Panc1 (cell line): Measurements from ENCODE around the gene SP6. TPM values are rescaled to one million over a fixed set of nuclear protein-coding genes. Genes with fewer than 3 reads are reported as not detected.

Experiments
- ATAC-seq: fragments of 200-7000 bp; cut with Tn5 transposase; 2 replicates; pipeline ENCODE4 v1.9.1; 2020; ENCODE audit warnings: mild to moderate bottlenecking, moderate library complexity
- BruUV-seq: library from RNA; stranded (reverse); fragments of 400-500 nt; replicated peaks from 2 replicates; lab custom pipeline; 2021; lab: Mats Ljungman, UMichigan
- CTCF ChIA-PET: fragments of 300-600 bp; sonication (Branson Sonifier 250); formaldehyde crosslinking; loops from one replicate; lab custom pipeline; 2022; ENCODE audit warnings: antibody characterized with exemption; lab: Charles Lee
- POLR2A ChIA-PET: fragments of 300-600 bp; sonication (Branson Sonifier 250); formaldehyde crosslinking; loops from one replicate; lab custom pipeline; 2022; ENCODE audit warnings: antibody characterized with exemption; lab: Charles Lee
- DNase-seq: peaks from one replicate; pipeline ENCODE4 v3.0.0-alpha.2; 2010; ENCODE audit warnings: low read depth, low spot score
- H3K27ac ChIP-seq: 2 replicates; pipeline ENCODE4 v1.5.1; 2011; ENCODE audit warnings: mild to moderate bottlenecking, low read length, inconsistent platforms
- H3K27me3 ChIP-seq: fragments of 200-500 bp; sonication (Bioruptor generic); 2 replicates; pipeline ENCODE4 v1.6.0; 2014; ENCODE audit warnings: low read length, inconsistent platforms; ENCODE audit not compliant: control insufficient read depth, insufficient read depth
- H3K36me3 ChIP-seq: fragments of 200-500 bp; sonication (Bioruptor generic); 2 replicates; pipeline ENCODE4 v1.5.1; 2014; ENCODE audit warnings: inconsistent platforms, mild to moderate bottlenecking, low read length, moderate library complexity; ENCODE audit not compliant: control insufficient read depth, insufficient read depth
- H3K4me1 ChIP-seq: 2 replicates; pipeline ENCODE4 v1.5.1; 2011; ENCODE audit warnings: inconsistent platforms, mild to moderate bottlenecking, low read length, moderate library complexity; ENCODE audit not compliant: control insufficient read depth, insufficient read depth
- H3K4me3 ChIP-seq, 2 experiments: 2 replicates each; pipeline ENCODE4 v1.5.1; 2011 to 2012; ENCODE audit warnings: low read depth in 2 of 2, low read length in 2 of 2, mild to moderate bottlenecking in 2 of 2, inconsistent platforms in 1 of 2, moderate library complexity in 1 of 2
- H3K9me3 ChIP-seq: fragments of 200-500 bp; sonication (Bioruptor generic); 2 replicates; pipeline ENCODE4 v1.5.1; 2014; ENCODE audit warnings: low read depth, mild to moderate bottlenecking, inconsistent platforms, low read length, moderate library complexity; ENCODE audit not compliant: control insufficient read depth, insufficient read depth
- CTCF ChIP-seq: fragments of 450-650 bp; IDR thresholded peaks from 2 replicates; pipeline ENCODE4 v1.5.1; 2017; ENCODE audit warnings: mild to moderate bottlenecking
- POLR2AphosphoS5 ChIP-seq: IDR thresholded peaks from 2 replicates; pipeline ENCODE4 v1.6.1; 2012; ENCODE audit warnings: mild to moderate bottlenecking, low read depth, low read length, moderate library complexity
- REST ChIP-seq, 2 experiments: IDR thresholded peaks; 2 replicates each; pipeline ENCODE4 v1.6.1; 2011 to 2012; ENCODE audit warnings: low read depth in 2 of 2, control low read depth in 1 of 2, low read length in 1 of 2, mild to moderate bottlenecking in 1 of 2, moderate library complexity in 1 of 2; ENCODE audit not compliant: insufficient read depth in 1 of 2
- SIN3A ChIP-seq: IDR thresholded peaks from 2 replicates; pipeline ENCODE4 v1.6.1; 2012; ENCODE audit warnings: low read depth, mild to moderate bottlenecking, low read length, moderate library complexity, borderline replicate concordance; ENCODE audit not compliant: insufficient read depth
- TCF7L2 ChIP-seq: IDR thresholded peaks from 2 replicates; pipeline ENCODE4 v1.6.1; 2011; ENCODE audit warnings: mild to moderate bottlenecking, low read depth, low read length, inconsistent platforms
- in situ Hi-C: cut with HindIII; loops from 2 replicates; pipeline ENCODE4 v1.10.0; 2016; ENCODE audit warnings: low sequenced_read_pairs, low pct_unique_long_range_greater_than_20kb
- intact Hi-C: fragments of 100-400 bp; cut with micrococcal nuclease; formaldehyde crosslinking; loops from one replicate; pipeline ENCODE4 v1.10.0; 2022; ENCODE audit not compliant: unreplicated experiment
- total RNA-seq: library from RNA; stranded (reverse); gene quantifications from one replicate; pipeline ENCODE4 v1.2.1, GENCODE V29; 2021; ENCODE audit not compliant: unreplicated experiment

Gene SP6
- total RNA-seq, 1 experiment from 2014 or later: 4.0 TPM

GRCh38 chr17:47837401-47838039 lies 13.4 kb downstream of the SP6 start:
- ATAC-seq (no peak), DNase-seq (no peak)
- H3K4me1 ChIP-seq: peaks cover 5% of the 10 kb centered on the region
- H3K4me3 ChIP-seq: no peak overlapping the region
- no TSS peak for BruUV-seq
- no peaks in the 10 kb centered on the region for H3K36me3 ChIP-seq
- H3K27me3 ChIP-seq: no peaks in the 10 kb centered on the region
- ChIA-PET CTCF (interaction anchor here (0.6 to 1.2 kb wide), 3 partner anchors 8 to 174 kb away, joined by 3 to 4 read pairs (median 3); no protein-coding TSS in a partner anchor), POLR2A (interaction anchor here (0.5 to 1.0 kb wide), 3 partner anchors 58 to 133 kb away, joined by 3 to 14 read pairs (median 3); no protein-coding TSS in a partner anchor)
- H3K27ac ChIP-seq: no peak overlapping the region
- TF ChIP-seq SIN3A (no peak), REST (IDR thresholded peaks at IDR 0.05; ENCODE audit: insufficient read depth in 1 of 2, low read depth in 2 of 2, low read length in 1 of 2) (no peak)
- intact Hi-C loops: no loop called here
- in situ Hi-C loops: no loop called here
- H3K9me3 ChIP-seq: no peaks in the 10 kb centered on the region

- Histone ChIP-seq H3K36me3 (no peaks in the 10 kb centered on the region), H3K4me3 (no peak overlapping the region), H3K9me3 (no peaks in the 10 kb centered on the region), H3K27me3 (no peaks in the 10 kb centered on the region), H3K27ac (no peak overlapping the region), H3K4me1 (peaks cover 11% of the 10 kb centered on the region)
- intact Hi-C loops (no loop called here), in situ Hi-C loops (no loop called here)
- TF ChIP-seq REST (IDR thresholded peaks at IDR 0.05; ENCODE audit: insufficient read depth in 1 of 2, low read depth in 2 of 2, low read length in 1 of 2) (no peak), TCF7L2 (no peak), CTCF (no peak), POLR2AphosphoS5 (no peak), SIN3A (no peak)
- ChIA-PET CTCF (interaction anchor here (1.2 kb wide), 1 partner anchor 175 kb away, joined by 3 read pairs; no protein-coding TSS in a partner anchor), POLR2A (no interaction called here)
- no peak for ATAC-seq
- BruUV-seq: no TSS peak
- no peak for DNase-seq
These were observed 14.4 kb downstream of the SP6 start for GRCh38 chr17:47836601-47837000.
